ENCODE measurements around the gene RHEBL1. TPM values are rescaled to one million over a fixed set of nuclear protein-coding genes. Genes with fewer than 3 reads are reported as not detected.

Gene RHEBL1
- total RNA-seq, 2 donors from 2014 or later = not detected

DNA sequence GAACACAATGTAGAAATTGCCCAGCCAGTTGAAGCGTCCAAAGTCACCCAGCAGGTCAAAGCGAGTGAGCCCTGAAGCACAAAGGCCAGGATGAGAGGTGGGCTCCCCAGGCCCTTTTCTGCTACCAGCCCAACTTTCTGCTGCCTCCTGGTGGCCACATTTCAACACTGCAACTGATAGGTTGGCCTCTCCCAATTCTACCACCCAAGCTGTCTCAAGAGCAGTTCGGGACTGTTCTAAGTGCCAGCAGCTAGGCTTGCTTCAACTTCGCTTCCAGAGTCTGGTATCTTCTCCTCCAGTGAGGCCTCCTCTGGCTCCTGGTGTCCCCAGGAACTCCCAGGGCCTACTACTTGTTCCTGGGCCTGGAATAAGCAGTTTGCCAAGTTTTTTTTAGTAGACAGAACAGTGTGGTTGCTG is 28.3 kb upstream of the RHEBL1 start:
- Histone ChIP-seq H3K9me3 (no peaks in the 10 kb centered on the region), H3K4me1 (peaks cover 12% of the 10 kb centered on the region), H3K36me3 (replicated peaks in 1 of 2; ENCODE audit: insufficient read depth in 1 of 2, low read depth in 2 of 2) (peaks cover 0 to 11% of the 10 kb centered on the region in 2 donors), H3K27me3 (peaks cover 0 to 17% of the 10 kb centered on the region in 2 donors), H3K4me3 (no peak overlapping the region), H3K27ac (no peak overlapping the region)
- TF ChIP-seq CTCF (IDR thresholded peaks at IDR 0.05) = peak; percentile 49 to 80 (median 68)
- TF ChIP-seq POLR2A (IDR thresholded peaks at IDR 0.05) = no peak
- peak; percentile 47 to 62 (median 56) for DNase-seq
- ATAC-seq = peak; percentile 57
- intact Hi-C loops (cut with DNase I) = no loop called here
- WGBS, 2 donors = 65 to 78% methylated on average over 2 to 4 of the region's 4 CpGs

GRCh38 chr12:49097381-49097780 is 27.6 kb upstream of the RHEBL1 start:
- ATAC-seq (no peak), DNase-seq (no peak)
- 71% methylated on average over 3 of the region's 3 CpGs; no CpG with 5 or more reads in 1 of the 2 donors for WGBS, 2 donors
- Histone ChIP-seq H3K9me3 (no peaks in the 10 kb centered on the region), H3K4me3 (no peak overlapping the region), H3K27ac (no peak overlapping the region), H3K36me3 (replicated peaks in 1 of 2; ENCODE audit: insufficient read depth in 1 of 2, low read depth in 2 of 2) (peaks cover 0 to 9% of the 10 kb centered on the region in 2 donors), H3K27me3 (peaks cover 0 to 24% of the 10 kb centered on the region in 2 donors), H3K4me1 (peaks cover 15% of the 10 kb centered on the region)
- TF ChIP-seq CTCF (IDR thresholded peaks at IDR 0.05) (no peak), POLR2A (IDR thresholded peaks at IDR 0.05) (no peak)
- intact Hi-C loops (cut with DNase I) = no loop called here

GRCh38 chr12:49094975-49095365 is 25.2 kb upstream of the RHEBL1 start:
- peaks cover 3 to 46% of the 10 kb centered on the region in 2 donors for H3K27me3 ChIP-seq
- no peak for DNase-seq
- intact Hi-C loops (cut with DNase I) = no loop called here
- H3K36me3 ChIP-seq (replicated peaks in 1 of 2; ENCODE audit: insufficient read depth in 1 of 2, low read depth in 2 of 2) = no peaks in the 10 kb centered on the region
- WGBS, 2 donors = 52 to 62% methylated on average over 2 of the region's 2 CpGs
- no peaks in the 10 kb centered on the region for H3K9me3 ChIP-seq
- no peak overlapping the region for H3K27ac ChIP-seq
- no peak overlapping the region for H3K4me3 ChIP-seq
- H3K4me1 ChIP-seq = peaks cover 39% of the 10 kb centered on the region
- TF ChIP-seq CTCF (IDR thresholded peaks at IDR 0.05) (no peak), POLR2A (IDR thresholded peaks at IDR 0.05) (no peak)
- ATAC-seq = no peak

DNA sequence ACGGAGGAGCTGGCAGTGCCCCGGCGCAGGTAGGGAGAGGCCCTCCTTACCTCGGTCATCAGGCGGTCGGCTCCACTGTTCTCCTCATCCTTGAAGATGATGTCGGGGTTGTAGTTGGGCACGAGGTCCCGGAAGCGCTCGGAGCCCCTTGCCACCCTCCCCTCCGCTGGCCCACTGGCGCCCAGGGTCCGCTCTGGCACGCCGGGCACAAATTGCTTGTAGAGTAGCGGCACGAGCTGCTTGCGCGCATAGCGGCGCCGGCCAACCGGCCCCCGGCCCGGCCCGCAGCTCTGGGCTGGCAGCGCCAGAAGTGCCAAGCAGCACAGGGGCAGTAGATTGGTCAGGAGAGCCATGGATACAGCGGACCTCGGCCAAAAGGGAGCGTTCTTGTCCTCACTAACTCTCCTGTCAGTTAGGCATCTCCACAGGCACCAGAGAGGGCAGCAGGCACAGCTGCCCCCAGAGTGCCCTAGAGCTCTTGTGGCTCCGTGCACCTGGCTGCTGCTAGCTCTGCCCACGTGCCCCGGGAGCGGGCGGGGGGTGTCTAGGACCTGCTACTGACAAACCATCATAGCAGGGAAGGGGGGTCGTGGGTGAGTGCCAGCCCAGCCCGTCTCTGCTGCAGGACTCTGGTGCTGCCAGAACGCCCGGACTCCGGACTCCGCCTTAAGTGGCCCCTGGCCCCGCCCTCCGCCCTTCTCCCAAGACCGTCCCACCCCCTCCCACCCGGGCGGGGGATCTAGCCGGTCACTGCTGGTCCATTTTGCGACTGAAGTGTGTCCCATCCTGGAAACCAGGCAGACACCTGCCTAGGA is 24.6 kb upstream of the RHEBL1 start, which contains the start of gene DHH:
Gene DHH, minus strand, starts transcription at position 642 of the 815 bp plus-strand sequence. Its CDS starts 289 bp downstream, at position 353.
- Histone ChIP-seq H3K36me3 (replicated peaks in 1 of 2; ENCODE audit: insufficient read depth in 1 of 2, low read depth in 2 of 2) (no peaks in the 10 kb centered on the region), H3K4me3 (no peak within 1 kb of the TSS), H3K27me3 (peaks cover 6 to 51% of the 10 kb centered on the region in 2 donors), H3K27ac (no peak within 1 kb of the TSS), H3K4me1 (peaks cover 44% of the 10 kb centered on the region), H3K9me3 (no peaks in the 10 kb centered on the region)
- TF ChIP-seq CTCF (IDR thresholded peaks at IDR 0.05) (no peak), POLR2A (IDR thresholded peaks at IDR 0.05) (no peak)
- DNase-seq = peak in 3 of 4 donors; percentile 28 to 40 (median 31)
- ATAC-seq = peak; percentile 12
- 2% methylated on average over 19 to 49 of the region's 49 CpGs for WGBS, 2 donors
- intact Hi-C loops (cut with DNase I) = no loop called here

Measured in body of pancreas (tissue), 4 donors.